Thyroid gland (tissue), 4 donors: Measurements from ENCODE around the gene TFR2.

Experiments
- CTCF ChIP-seq, 6 experiments: fragments of 200-600 bp in 3 of 6; fragments of 450-650 bp in 3 of 6; sonication (generic) in 3 of 6; IDR thresholded peaks; one replicate each; pipeline ENCODE4 v1.5.1; 2016 to 2019; ENCODE audit warnings: antibody characterized with exemption in 6 of 6, mild to moderate bottlenecking in 2 of 6, inconsistent platforms in 1 of 6, moderate library complexity in 1 of 6
- POLR2A ChIP-seq, 2 donors: fragments of 450-650 bp; IDR thresholded peaks; one replicate each; pipeline ENCODE4 v1.6.1; 2017; ENCODE audit warnings: antibody characterized with exemption in 2 of 2, mild to moderate bottlenecking in 2 of 2, moderate library complexity in 1 of 2

- TF ChIP-seq CTCF (IDR thresholded peaks at IDR 0.05), result no peak
- no peak for TF ChIP-seq POLR2A (IDR thresholded peaks at IDR 0.05)
Measured at GRCh38 chr7:100589341-100589947, 51.9 kb downstream of the TFR2 start.
